ENCODE data around the gene INTS11.
A peak's percentile ranks its signal among the peaks of the same experiment; 100 is the strongest.

The INTS11 gene

DNA sequence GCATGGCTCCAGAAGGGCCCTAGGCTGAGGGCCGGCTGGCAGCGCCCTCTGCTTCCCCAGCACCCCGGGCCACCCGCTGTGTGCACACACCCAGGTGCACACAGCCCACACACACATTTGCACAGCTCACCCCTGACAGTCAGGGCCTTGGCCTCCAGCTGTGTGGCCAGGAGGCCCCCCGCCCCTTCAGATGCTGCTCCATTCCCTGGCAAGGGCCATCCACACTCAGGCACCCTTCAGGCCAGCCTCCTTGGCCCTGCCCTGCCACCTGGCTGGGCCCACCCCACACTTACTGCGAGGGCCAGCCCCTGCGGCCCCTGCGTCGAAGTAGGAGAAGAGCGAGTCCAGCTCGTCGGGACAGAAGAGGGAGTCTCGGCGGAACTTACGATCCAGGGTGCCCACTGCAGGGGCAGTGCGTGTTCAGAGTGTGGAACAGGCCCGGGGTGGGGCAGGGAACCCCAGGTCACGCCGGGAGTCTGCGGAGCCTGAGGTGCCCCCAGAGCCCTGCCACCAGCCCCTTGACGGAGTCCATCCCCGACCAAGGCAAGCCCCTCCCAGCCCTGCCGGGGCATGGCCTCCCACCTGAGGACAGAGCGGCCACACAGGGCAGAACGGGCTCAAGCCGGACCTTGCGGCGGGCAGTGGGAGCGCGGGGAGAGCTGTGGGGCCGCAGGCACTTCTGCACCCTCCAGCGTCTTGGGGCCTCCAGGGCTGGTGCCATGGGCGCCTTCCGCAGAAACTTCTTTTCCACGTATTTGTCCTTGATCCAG lies 29.1 kb downstream of the INTS11 start:
- Histone ChIP-seq H2BK120ac (ENCODE audit: low read depth, low read length) (no peak overlapping the region), H2AK5ac (ENCODE audit: low read length, severe bottlenecking) (no peak overlapping the region), H2BK5ac (ENCODE audit: low read depth, low read length, poor library complexity, severe bottlenecking) (no peak overlapping the region), H3K27ac (ENCODE audit: low read length, poor library complexity, severe bottlenecking) (no peak overlapping the region), H3K4me2 (ENCODE audit: low read length, poor library complexity, severe bottlenecking) (no peak overlapping the region), H3K4me1 (ENCODE audit: control insufficient read depth, insufficient read depth, low read depth, low read length) (peaks cover 16% of the 10 kb centered on the region), H3K36me3 (ENCODE audit: control insufficient read depth in 1 of 2, insufficient read depth in 2 of 2, low read depth in 1 of 2, low read length in 2 of 2) (peaks cover 5 to 81% of the 10 kb centered on the region in 2 experiments), H4K8ac (ENCODE audit: low read length) (no peak overlapping the region), H3K4me3 (ENCODE audit: insufficient read depth in 1 of 2, low read depth in 1 of 2, low read length in 2 of 2) (no peak overlapping the region), H3K18ac (ENCODE audit: low read depth in 1 of 2, low read length in 2 of 2) (no peak overlapping the region), H4K91ac (ENCODE audit: low read length) (no peak overlapping the region), H2BK15ac (ENCODE audit: low read depth, poor library complexity, severe bottlenecking) (no peak overlapping the region), H3K4ac (ENCODE audit: low read depth in 1 of 2, low read length in 2 of 2) (no peak overlapping the region), H3K27me3 (ENCODE audit: control insufficient read depth in 1 of 2, insufficient read depth in 1 of 2, low read length in 2 of 2) (no peaks in the 10 kb centered on the region), H3K14ac (ENCODE audit: low read length in 2 of 2) (no peak overlapping the region), H2AFZ (ENCODE audit: low read depth, low read length) (no peak overlapping the region), H3K79me1 (replicated peaks; ENCODE audit: low read length, poor library complexity, severe bottlenecking) (peaks cover 3% of the 10 kb centered on the region), H2BK12ac (ENCODE audit: low read length in 2 of 2) (no peak overlapping the region), H3K23ac (ENCODE audit: low read length in 2 of 2) (no peak overlapping the region), H3K9me3 (ENCODE audit: control insufficient read depth, low read length) (no peaks in the 10 kb centered on the region), H3K9ac (ENCODE audit: low read length) (no peak overlapping the region)
- no peak for DNase-seq
- WGBS = 96% methylated on average over 35 of the region's 35 CpGs

DNA sequence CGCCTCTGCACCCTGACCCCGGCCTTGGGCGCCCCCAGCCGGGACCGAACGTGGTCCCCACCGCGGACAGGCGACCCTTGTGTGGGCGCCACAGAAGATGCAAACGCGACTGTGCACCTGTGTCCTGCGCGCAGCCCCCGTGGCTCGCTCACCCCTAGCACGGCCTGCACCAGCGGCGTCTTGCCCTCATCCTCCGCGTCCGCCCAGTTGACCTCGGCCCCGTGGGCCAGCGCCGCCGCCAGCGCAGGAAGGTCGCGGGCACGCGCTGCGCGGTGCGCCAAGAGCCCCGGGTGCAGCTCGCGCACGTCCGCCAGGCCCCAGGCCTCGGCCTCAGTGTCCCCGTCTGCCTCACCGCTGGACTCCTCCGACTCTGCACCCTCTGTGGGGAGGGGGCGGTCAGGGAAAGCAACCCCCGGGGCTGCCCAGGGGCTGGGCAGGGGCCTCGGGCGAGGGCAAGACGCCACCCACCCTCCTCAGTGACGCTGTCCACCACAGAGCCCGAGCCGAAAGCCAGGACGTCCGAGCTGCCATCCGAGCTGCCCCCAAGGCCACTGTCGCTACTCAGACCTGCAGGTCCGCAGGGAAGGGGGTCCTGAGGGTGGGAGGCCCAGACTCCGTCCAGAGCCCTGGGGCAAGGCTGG lies 30.1 kb downstream of the INTS11 start:
- H2BK120ac ChIP-seq (ENCODE audit: low read depth, low read length) = no peak overlapping the region
- H2AFZ ChIP-seq (ENCODE audit: low read depth, low read length) = no peak overlapping the region
- no peaks in the 10 kb centered on the region for H3K27me3 ChIP-seq (ENCODE audit: control insufficient read depth in 1 of 2, insufficient read depth in 1 of 2, low read length in 2 of 2)
- no peak overlapping the region for H3K27ac ChIP-seq (ENCODE audit: low read length, poor library complexity, severe bottlenecking)
- no peak for DNase-seq
- H3K4ac ChIP-seq (ENCODE audit: low read depth in 1 of 2, low read length in 2 of 2) = no peak overlapping the region
- peaks cover 5 to 72% of the 10 kb centered on the region in 2 experiments for H3K36me3 ChIP-seq (ENCODE audit: control insufficient read depth in 1 of 2, insufficient read depth in 2 of 2, low read depth in 1 of 2, low read length in 2 of 2)
- no peak overlapping the region for H3K4me3 ChIP-seq (ENCODE audit: insufficient read depth in 1 of 2, low read depth in 1 of 2, low read length in 2 of 2)
- peak overlapping the region; percentile 52 for H4K91ac ChIP-seq (ENCODE audit: low read length)
- H3K79me1 ChIP-seq (replicated peaks; ENCODE audit: low read length, poor library complexity, severe bottlenecking) = no peaks in the 10 kb centered on the region
- H3K4me2 ChIP-seq (ENCODE audit: low read length, poor library complexity, severe bottlenecking) = no peak overlapping the region
- H2BK15ac ChIP-seq (ENCODE audit: low read depth, poor library complexity, severe bottlenecking) = no peak overlapping the region
- no peak overlapping the region for H3K9ac ChIP-seq (ENCODE audit: low read length)
- H2BK12ac ChIP-seq (ENCODE audit: low read length in 2 of 2) = no peak overlapping the region
- H2BK5ac ChIP-seq (ENCODE audit: low read depth, low read length, poor library complexity, severe bottlenecking) = no peak overlapping the region
- no peak overlapping the region for H3K18ac ChIP-seq (ENCODE audit: low read depth in 1 of 2, low read length in 2 of 2)
- H3K23ac ChIP-seq (ENCODE audit: low read length in 2 of 2) = no peak overlapping the region
- no peaks in the 10 kb centered on the region for H3K9me3 ChIP-seq (ENCODE audit: control insufficient read depth, low read length)
- peaks cover 18% of the 10 kb centered on the region for H3K4me1 ChIP-seq (ENCODE audit: control insufficient read depth, insufficient read depth, low read depth, low read length)
- WGBS = 92% methylated on average over 58 of the region's 58 CpGs
- H2AK5ac ChIP-seq (ENCODE audit: low read length, severe bottlenecking) = no peak overlapping the region
- H4K8ac ChIP-seq (ENCODE audit: low read length) = no peak overlapping the region
- H3K14ac ChIP-seq (ENCODE audit: low read length in 2 of 2) = no peak overlapping the region

DNA sequence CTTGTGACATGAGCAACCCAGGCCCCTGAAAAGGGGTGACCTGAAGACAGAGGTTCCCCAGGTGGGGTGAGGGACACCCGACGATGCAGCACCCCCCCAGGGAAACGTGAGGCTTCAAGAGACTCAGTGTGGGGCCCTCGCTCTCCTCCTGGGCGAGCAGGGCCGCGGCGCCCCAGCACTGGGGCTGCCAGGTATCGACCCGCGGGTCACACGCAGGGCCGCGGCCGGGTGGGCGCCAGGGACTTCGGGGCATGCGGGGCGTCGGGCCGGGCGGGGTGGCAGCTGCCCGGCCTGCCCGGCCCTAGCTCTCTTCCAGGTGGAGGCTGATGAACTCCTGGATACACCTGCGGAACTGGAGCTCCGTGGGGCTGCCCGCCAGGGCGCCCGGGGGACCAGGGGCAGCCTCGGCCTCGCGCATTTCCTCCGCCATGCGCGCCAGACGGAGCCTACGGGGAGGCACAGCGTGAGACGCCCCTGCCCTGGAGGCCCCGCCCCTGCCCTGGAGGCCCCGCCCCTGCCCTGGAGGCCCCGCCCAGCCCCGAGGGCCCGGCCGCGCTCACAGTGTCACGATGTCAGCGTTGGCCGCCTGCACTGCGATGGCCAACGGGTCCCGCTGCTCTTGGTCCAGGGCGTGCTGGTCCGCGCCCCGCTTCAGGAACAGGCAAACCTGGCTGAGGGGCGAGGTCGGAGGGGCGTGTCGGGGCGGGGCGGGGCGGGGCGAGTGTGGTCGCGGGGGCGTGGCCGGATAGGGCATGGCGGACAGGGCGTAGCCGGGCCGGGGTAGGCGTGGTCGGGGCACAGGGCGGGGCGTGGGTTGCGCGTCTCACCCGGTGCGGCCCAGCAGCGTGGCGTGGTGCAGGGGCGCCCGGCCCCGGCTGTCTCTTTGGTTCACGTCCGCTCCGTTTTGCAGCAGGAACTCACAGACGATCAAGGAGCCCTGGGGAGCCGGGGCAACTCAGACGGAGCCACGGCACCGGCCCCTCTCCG lies 30.9 kb downstream of the INTS11 start:
- Histone ChIP-seq H3K79me1 (replicated peaks; ENCODE audit: low read length, poor library complexity, severe bottlenecking) (no peaks in the 10 kb centered on the region), H3K9me3 (ENCODE audit: control insufficient read depth, low read length) (no peaks in the 10 kb centered on the region), H4K91ac (ENCODE audit: low read length) (no peak overlapping the region), H3K4me2 (ENCODE audit: low read length, poor library complexity, severe bottlenecking) (no peak overlapping the region), H3K27ac (ENCODE audit: low read length, poor library complexity, severe bottlenecking) (no peak overlapping the region), H3K4ac (ENCODE audit: low read depth in 1 of 2, low read length in 2 of 2) (no peak overlapping the region), H3K36me3 (ENCODE audit: control insufficient read depth in 1 of 2, insufficient read depth in 2 of 2, low read depth in 1 of 2, low read length in 2 of 2) (peaks cover 5 to 63% of the 10 kb centered on the region in 2 experiments), H3K4me1 (ENCODE audit: control insufficient read depth, insufficient read depth, low read depth, low read length) (peaks cover 18% of the 10 kb centered on the region), H2BK12ac (ENCODE audit: low read length in 2 of 2) (no peak overlapping the region), H3K9ac (ENCODE audit: low read length) (no peak overlapping the region), H3K4me3 (ENCODE audit: insufficient read depth in 1 of 2, low read depth in 1 of 2, low read length in 2 of 2) (no peak overlapping the region), H2AFZ (ENCODE audit: low read depth, low read length) (no peak overlapping the region), H3K18ac (ENCODE audit: low read depth in 1 of 2, low read length in 2 of 2) (no peak overlapping the region), H2BK120ac (ENCODE audit: low read depth, low read length) (no peak overlapping the region), H3K14ac (ENCODE audit: low read length in 2 of 2) (no peak overlapping the region), H3K23ac (ENCODE audit: low read length in 2 of 2) (no peak overlapping the region), H3K27me3 (ENCODE audit: control insufficient read depth in 1 of 2, insufficient read depth in 1 of 2, low read length in 2 of 2) (no peaks in the 10 kb centered on the region), H4K8ac (ENCODE audit: low read length) (no peak overlapping the region), H2AK5ac (ENCODE audit: low read length, severe bottlenecking) (no peak overlapping the region), H2BK15ac (ENCODE audit: low read depth, poor library complexity, severe bottlenecking) (no peak overlapping the region), H2BK5ac (ENCODE audit: low read depth, low read length, poor library complexity, severe bottlenecking) (no peak overlapping the region)
- 79% methylated on average over 85 of the region's 94 CpGs for WGBS
- DNase-seq = no peak

DNA sequence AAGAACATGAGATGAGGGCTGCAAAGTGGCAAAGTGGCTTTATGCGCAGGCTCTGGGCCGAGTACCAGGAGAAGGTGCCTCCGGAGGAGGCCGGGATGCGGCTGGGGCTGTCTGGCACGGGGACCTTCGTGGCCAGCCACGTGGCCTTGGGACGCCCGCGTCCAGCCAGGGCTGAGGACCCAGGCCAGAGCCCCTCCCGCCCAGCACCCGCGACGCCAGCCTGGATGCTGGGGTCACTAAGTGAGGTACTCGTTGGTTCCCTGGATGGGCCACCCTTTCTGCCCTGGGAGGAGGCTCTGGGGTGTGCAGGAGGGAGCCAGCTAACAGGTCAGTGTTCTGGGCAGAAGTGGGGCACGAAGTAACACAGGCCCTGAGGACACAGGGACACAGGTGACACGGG lies 31.6 kb downstream of the INTS11 start:
- Histone ChIP-seq H4K91ac (ENCODE audit: low read length) (no peak overlapping the region), H2BK120ac (ENCODE audit: low read depth, low read length) (no peak overlapping the region), H3K23ac (ENCODE audit: low read length in 2 of 2) (no peak overlapping the region), H3K9me3 (ENCODE audit: control insufficient read depth, low read length) (no peaks in the 10 kb centered on the region), H2BK15ac (ENCODE audit: low read depth, poor library complexity, severe bottlenecking) (no peak overlapping the region), H3K4me3 (ENCODE audit: insufficient read depth in 1 of 2, low read depth in 1 of 2, low read length in 2 of 2) (no peak overlapping the region), H2BK12ac (ENCODE audit: low read length in 2 of 2) (no peak overlapping the region), H3K4me2 (ENCODE audit: low read length, poor library complexity, severe bottlenecking) (no peak overlapping the region), H3K9ac (ENCODE audit: low read length) (no peak overlapping the region), H3K18ac (ENCODE audit: low read depth in 1 of 2, low read length in 2 of 2) (no peak overlapping the region), H3K27ac (ENCODE audit: low read length, poor library complexity, severe bottlenecking) (no peak overlapping the region), H4K8ac (ENCODE audit: low read length) (no peak overlapping the region), H2AFZ (ENCODE audit: low read depth, low read length) (no peak overlapping the region), H3K14ac (ENCODE audit: low read length in 2 of 2) (no peak overlapping the region), H2BK5ac (ENCODE audit: low read depth, low read length, poor library complexity, severe bottlenecking) (no peak overlapping the region), H3K4me1 (ENCODE audit: control insufficient read depth, insufficient read depth, low read depth, low read length) (peaks cover 18% of the 10 kb centered on the region), H3K27me3 (ENCODE audit: control insufficient read depth in 1 of 2, insufficient read depth in 1 of 2, low read length in 2 of 2) (no peaks in the 10 kb centered on the region), H3K4ac (ENCODE audit: low read depth in 1 of 2, low read length in 2 of 2) (no peak overlapping the region), H3K36me3 (ENCODE audit: control insufficient read depth in 1 of 2, insufficient read depth in 2 of 2, low read depth in 1 of 2, low read length in 2 of 2) (peaks cover 5 to 58% of the 10 kb centered on the region in 2 experiments), H2AK5ac (ENCODE audit: low read length, severe bottlenecking) (no peak overlapping the region), H3K79me1 (replicated peaks; ENCODE audit: low read length, poor library complexity, severe bottlenecking) (no peaks in the 10 kb centered on the region)
- WGBS = 93% methylated on average over 18 of the region's 18 CpGs
- DNase-seq = no peak
